Left lung (tissue), 10 donors: ENCODE measurements around the gene SLITRK6. TPM values are rescaled to one million over a fixed set of nuclear protein-coding genes. Genes with fewer than 3 reads are reported as not detected.
A peak's percentile ranks its signal among the peaks of the same experiment; 100 is the strongest.

Source experiments
- ATAC-seq: fragments of 200-7000 bp; cut with Tn5 transposase; one replicate; pipeline ENCODE4 v1.9.1; 2020; ENCODE audit warnings: moderate library complexity
- DNase-seq, 4 donors: peaks; one replicate each; pipeline ENCODE4 v3.0.0-alpha.2; 2013 to 2020
- H3K27ac ChIP-seq, 2 donors: fragments of 200-600 bp; sonication (generic) in 1 of 2; one replicate each; pipeline versions ENCODE4 v1.5.0 to v1.8.0; 2020 to 2021
- H3K27me3 ChIP-seq, 2 donors: fragments of 200-600 bp; sonication (generic) in 1 of 2; one replicate each; pipeline versions ENCODE4 v1.5.0 to v1.8.0; 2020 to 2021
- H3K36me3 ChIP-seq, 2 donors: fragments of 200-600 bp; sonication (generic) in 1 of 2; one replicate each; pipeline versions ENCODE4 v1.5.0 to v1.8.0; 2020 to 2021
- H3K4me1 ChIP-seq, 2 donors: fragments of 200-600 bp; one replicate each; pipeline ENCODE4 v1.8.0; 2021
- H3K4me3 ChIP-seq, 2 donors: fragments of 200-600 bp; sonication (generic) in 1 of 2; one replicate each; pipeline versions ENCODE4 v1.5.0 to v1.8.0; 2020 to 2021; ENCODE audit warnings: mild to moderate bottlenecking in 1 of 2
- H3K9me3 ChIP-seq, 2 donors: fragments of 200-600 bp; sonication (generic) in 1 of 2; one replicate each; pipeline versions ENCODE4 v1.5.0 to v1.8.0; 2020 to 2021
- intact Hi-C, 2 donors: fragments of 100-400 bp; cut with DNase I; formaldehyde crosslinking; loops; one replicate each; pipeline versions ENCODE4 v1.11.2 to v1.14.2; 2022
- polyA plus RNA-seq, 6 donors: library from polyadenylated mRNA; unstranded; fragments of 120-200 nt; gene quantifications; one replicate each; pipeline ENCODE4 v1.2.1, GENCODE V29; 2013; ENCODE audit not compliant: insufficient read length in 6 of 6
- total RNA-seq, 2 donors: library from RNA; stranded (reverse); fragmentation: NEBNext Ultra II Directional; extraction: Animal tissue kit (Norgen Biotek cat#: 25700); gene quantifications; one replicate each; pipeline ENCODE4 v1.2.1, GENCODE V29; 2021
- TF ChIP-seq, protein P1 (sequence below), 2 donors: fragments of 200-600 bp; sonication (generic) in 1 of 2; IDR thresholded peaks; one replicate each; pipeline versions ENCODE4 v1.5.0 to v1.8.0; 2021; ENCODE audit warnings: antibody characterized with exemption in 2 of 2
- donor health status: DM: no; HTN: yes; CAD: no.
- donor health status: DM: no; HTN: no; CAD: no.

Gene SLITRK6
- total and polyA plus RNA-seq, 8 donors, result 1.5 to 48.1 (median 40.7) TPM

DNA sequence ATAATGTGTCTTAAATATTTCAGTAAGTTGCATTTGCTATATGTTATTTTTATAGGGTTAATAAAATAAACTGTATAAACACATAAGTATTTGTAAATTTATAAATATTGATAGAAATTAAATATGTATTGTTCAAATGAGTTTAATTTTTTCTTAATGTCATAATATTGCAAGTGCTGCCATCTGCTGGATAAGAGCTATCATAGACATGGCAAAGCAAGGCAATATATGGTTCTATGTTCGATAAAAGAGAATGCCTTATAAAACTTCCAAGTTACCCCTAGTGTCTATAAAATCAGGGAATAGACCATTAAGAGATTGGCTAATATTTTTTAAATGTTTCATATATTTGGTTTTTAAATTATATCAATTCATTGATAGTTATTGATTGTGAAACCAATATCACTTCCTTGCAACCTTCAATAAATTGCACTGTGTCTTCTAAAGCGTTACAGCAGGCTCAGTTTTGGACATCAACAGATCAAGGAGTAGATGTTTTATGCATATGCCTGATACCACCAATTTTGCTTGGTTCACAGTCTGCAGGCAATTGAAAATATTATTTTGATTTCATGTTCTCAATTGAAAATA lies 29.0 kb upstream of the SLITRK6 start:
- ATAC-seq, result no peak
- Histone ChIP-seq H3K9me3 (no peaks in the 10 kb centered on the region), H3K27ac (no peak overlapping the region), H3K36me3 (no peaks in the 10 kb centered on the region), H3K4me3 (no peak overlapping the region), H3K4me1 (no peaks in the 10 kb centered on the region), H3K27me3 (no peaks in the 10 kb centered on the region)
- intact Hi-C loops, result loop anchor here in 1 of 2 donors (10.0 kb wide), 1 partner anchor 933 kb away; no protein-coding TSS in a partner anchor
- TF ChIP-seq, protein P1, sequence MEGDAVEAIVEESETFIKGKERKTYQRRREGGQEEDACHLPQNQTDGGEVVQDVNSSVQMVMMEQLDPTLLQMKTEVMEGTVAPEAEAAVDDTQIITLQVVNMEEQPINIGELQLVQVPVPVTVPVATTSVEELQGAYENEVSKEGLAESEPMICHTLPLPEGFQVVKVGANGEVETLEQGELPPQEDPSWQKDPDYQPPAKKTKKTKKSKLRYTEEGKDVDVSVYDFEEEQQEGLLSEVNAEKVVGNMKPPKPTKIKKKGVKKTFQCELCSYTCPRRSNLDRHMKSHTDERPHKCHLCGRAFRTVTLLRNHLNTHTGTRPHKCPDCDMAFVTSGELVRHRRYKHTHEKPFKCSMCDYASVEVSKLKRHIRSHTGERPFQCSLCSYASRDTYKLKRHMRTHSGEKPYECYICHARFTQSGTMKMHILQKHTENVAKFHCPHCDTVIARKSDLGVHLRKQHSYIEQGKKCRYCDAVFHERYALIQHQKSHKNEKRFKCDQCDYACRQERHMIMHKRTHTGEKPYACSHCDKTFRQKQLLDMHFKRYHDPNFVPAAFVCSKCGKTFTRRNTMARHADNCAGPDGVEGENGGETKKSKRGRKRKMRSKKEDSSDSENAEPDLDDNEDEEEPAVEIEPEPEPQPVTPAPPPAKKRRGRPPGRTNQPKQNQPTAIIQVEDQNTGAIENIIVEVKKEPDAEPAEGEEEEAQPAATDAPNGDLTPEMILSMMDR (IDR thresholded peaks at IDR 0.05), result peak; percentile 33 to 46
- DNase-seq, result peak in 1 of 4 donors; percentile 33

DNA sequence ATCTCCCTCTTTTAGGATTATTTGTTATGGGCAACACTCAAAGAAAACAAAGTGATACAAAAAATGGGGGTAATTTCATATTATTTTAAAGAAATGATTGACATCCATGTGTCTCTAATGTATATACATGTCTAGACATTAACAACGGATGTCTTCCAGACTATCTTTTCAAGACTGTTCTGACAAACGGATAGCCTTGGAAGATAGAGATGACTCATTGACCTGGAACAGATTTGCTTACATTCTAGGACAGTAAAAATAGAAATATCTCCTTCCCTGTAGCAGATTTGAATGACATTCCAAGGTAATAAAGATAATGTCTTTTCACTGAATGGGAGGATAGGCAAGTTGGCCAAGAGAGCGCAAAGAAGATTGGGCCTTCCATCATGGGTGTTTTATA lies 26.2 kb upstream of the SLITRK6 start:
- ATAC-seq (no peak), DNase-seq (no peak)
- intact Hi-C loops, result loop anchor here in 1 of 2 donors (10.0 kb wide), 1 partner anchor 931 kb away; no protein-coding TSS in a partner anchor
- no peaks in the 10 kb centered on the region for H3K9me3 ChIP-seq
- H3K27ac ChIP-seq, result no peak overlapping the region
- no peak overlapping the region for H3K4me3 ChIP-seq
- no peaks in the 10 kb centered on the region for H3K36me3 ChIP-seq
- TF ChIP-seq, protein P1 (IDR thresholded peaks at IDR 0.05), result no peak
- H3K4me1 ChIP-seq, result no peaks in the 10 kb centered on the region
- H3K27me3 ChIP-seq, result no peaks in the 10 kb centered on the region

DNA sequence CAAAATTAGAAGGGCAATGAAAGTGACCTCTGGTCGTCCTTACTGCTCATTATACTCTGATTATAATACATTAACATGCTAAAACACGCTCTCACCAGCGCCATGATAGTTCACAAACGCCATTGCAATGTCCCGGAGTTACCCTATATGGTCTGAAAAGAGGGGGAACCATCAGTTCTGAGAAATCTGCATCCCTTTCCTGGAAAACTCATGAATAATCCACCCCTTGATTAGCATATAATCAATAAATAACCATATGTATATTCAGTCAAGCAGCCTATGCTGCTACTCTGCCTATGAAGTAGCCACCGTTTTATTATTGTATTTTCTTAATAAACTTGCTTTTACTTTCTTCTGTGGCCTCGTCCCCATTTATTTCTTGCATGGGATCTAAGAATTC lies 24.6 kb upstream of the SLITRK6 start:
- DNase-seq (no peak), ATAC-seq (no peak)
- Histone ChIP-seq H3K9me3 (no peaks in the 10 kb centered on the region), H3K4me3 (no peak overlapping the region), H3K27ac (no peak overlapping the region), H3K4me1 (no peaks in the 10 kb centered on the region), H3K27me3 (no peaks in the 10 kb centered on the region), H3K36me3 (no peaks in the 10 kb centered on the region)
- TF ChIP-seq, protein P1 (IDR thresholded peaks at IDR 0.05), result no peak
- intact Hi-C loops, result loop anchor here in 1 of 2 donors (10.0 kb wide), 1 partner anchor 929 kb away; no protein-coding TSS in a partner anchor

DNA sequence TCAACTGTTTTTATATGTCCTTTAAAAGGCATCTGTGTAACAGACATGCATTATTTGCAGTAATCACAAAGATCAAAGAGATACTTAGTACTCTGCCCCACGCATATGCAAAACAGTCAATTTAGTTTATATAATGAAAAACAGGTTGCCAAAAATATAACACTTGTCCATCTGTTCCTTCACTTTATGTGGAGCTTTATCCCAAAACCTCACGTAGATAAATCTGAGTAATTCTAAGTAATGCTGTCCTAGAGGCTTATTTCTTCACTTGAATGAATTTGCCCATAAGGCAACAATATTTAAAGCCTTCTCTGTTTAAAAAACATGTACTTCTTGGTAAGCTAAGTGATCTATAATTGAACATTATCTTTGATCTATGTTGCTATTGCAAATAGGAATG lies 20.3 kb upstream of the SLITRK6 start:
- Histone ChIP-seq H3K27me3 (no peaks in the 10 kb centered on the region), H3K27ac (no peak overlapping the region), H3K36me3 (no peaks in the 10 kb centered on the region), H3K4me3 (no peak overlapping the region), H3K9me3 (no peaks in the 10 kb centered on the region), H3K4me1 (no peaks in the 10 kb centered on the region)
- TF ChIP-seq, protein P1 (IDR thresholded peaks at IDR 0.05), result no peak
- intact Hi-C loops, result no loop called here
- ATAC-seq, result no peak
- no peak for DNase-seq

DNA sequence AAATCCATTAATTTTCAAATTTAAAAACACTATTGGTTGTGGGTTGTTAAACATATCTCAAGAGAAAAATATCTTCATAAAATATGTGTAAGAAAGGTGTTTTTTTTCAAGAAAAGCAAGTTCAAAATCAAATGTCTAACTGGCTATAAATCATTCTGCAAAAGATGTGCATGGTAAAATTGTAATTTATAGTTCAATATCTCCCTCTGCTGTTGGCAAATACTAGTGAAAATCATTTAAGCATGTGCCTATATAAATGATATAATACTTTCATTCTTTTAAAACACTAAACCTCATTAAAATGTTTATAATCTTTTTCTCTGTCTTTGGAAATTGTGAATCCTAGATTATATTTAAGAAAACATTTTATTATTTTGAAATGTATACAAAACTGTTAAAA lies 17.2 kb upstream of the SLITRK6 start:
- no peak overlapping the region for H3K4me3 ChIP-seq
- DNase-seq (no peak), ATAC-seq (no peak)
- TF ChIP-seq, protein P1 (IDR thresholded peaks at IDR 0.05), result no peak
- no peaks in the 10 kb centered on the region for H3K9me3 ChIP-seq
- no peaks in the 10 kb centered on the region for H3K4me1 ChIP-seq
- no peaks in the 10 kb centered on the region for H3K36me3 ChIP-seq
- H3K27ac ChIP-seq, result no peak overlapping the region
- intact Hi-C loops, result no loop called here
- H3K27me3 ChIP-seq, result no peaks in the 10 kb centered on the region
